Measurements from ENCODE around the gene MCM8. TPM values are rescaled to one million over a fixed set of nuclear protein-coding genes. Genes with fewer than 3 reads are reported as not detected.

Gene MCM8
- total and polyA plus RNA-seq, 2 experiments from 2014 or later: 1.5 to 7.7 TPM

DNA sequence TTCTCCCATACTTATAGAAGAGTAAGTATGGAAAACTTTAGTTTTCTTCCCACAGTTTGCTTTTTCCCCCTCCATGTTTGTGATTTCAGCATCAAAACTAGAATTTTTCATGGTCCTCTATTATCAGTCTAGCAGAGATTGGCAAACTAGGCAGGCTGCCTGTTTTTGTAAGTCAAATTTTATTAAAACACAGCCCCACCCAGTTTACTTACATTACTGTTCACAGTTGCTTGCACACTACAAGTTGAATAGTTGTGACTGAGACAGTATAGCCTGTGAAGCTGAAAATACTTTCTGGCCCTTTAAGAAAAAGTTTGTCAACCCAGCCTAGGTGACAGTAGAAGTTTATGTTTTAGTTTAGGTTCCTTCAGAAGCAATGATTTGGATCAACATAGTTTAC lies 19.5 kb downstream of the MCM8 start:
- Histone ChIP-seq H2AFZ (no peak overlapping the region), H3K4me3 (no peak overlapping the region), H3K79me2 (ENCODE audit: insufficient read depth) (no peaks in the 10 kb centered on the region), H3K36me3 (ENCODE audit: low read depth) (no peaks in the 10 kb centered on the region), H3K9ac (no peak overlapping the region), H3F3A (ENCODE audit: insufficient read depth) (no peaks in the 10 kb centered on the region), H3K27ac (no peak overlapping the region), H3K27me3 (replicated peaks; ENCODE audit: insufficient read depth) (no peaks in the 10 kb centered on the region), H3K9me3 (ENCODE audit: low read depth) (no peaks in the 10 kb centered on the region), H3K9me2 (ENCODE audit: insufficient read depth) (no peaks in the 10 kb centered on the region), H4K20me1 (ENCODE audit: insufficient read depth) (no peaks in the 10 kb centered on the region), H3K4me1 (ENCODE audit: insufficient read depth) (no peaks in the 10 kb centered on the region), H3K4me2 (ENCODE audit: unreplicated experiment) (no peak overlapping the region)
- TF ChIP-seq EZH2 (IDR thresholded peaks at IDR 0.05; ENCODE audit: insufficient read depth, poor library complexity, severe bottlenecking) (no peak), EZH2phosphoT487 (IDR thresholded peaks at IDR 0.05; ENCODE audit: insufficient read depth, low read depth) (no peak)
- in situ Hi-C loops (cut with MboI): no loop called here
- no peak for DNase-seq

DNA sequence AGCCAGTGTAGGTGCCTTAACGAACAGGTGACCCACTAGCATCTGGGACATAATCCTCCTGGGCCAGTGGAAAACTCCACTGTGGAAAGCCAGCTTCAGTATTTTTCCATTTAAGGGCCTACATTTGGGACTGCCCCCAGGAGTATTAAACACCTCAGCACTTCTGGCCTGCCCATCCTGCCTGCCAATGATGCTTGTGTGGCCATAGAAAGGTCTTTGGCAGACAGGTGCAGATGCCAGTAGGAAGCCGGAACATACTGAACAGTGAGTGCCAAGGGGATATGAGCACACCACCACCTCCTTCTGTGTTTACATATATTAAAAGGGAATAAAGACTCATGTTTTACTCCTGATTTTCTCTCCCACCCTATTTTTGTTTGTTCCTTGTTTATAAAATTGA lies 19.9 kb downstream of the MCM8 start:
- no peak for DNase-seq
- Histone ChIP-seq H3K4me1 (ENCODE audit: insufficient read depth) (no peaks in the 10 kb centered on the region), H3K27me3 (replicated peaks; ENCODE audit: insufficient read depth) (no peaks in the 10 kb centered on the region), H2AFZ (no peak overlapping the region), H3K36me3 (ENCODE audit: low read depth) (no peaks in the 10 kb centered on the region), H4K20me1 (ENCODE audit: insufficient read depth) (no peaks in the 10 kb centered on the region), H3K9me2 (ENCODE audit: insufficient read depth) (no peaks in the 10 kb centered on the region), H3K27ac (no peak overlapping the region), H3K9ac (no peak overlapping the region), H3K9me3 (ENCODE audit: low read depth) (no peaks in the 10 kb centered on the region), H3K4me3 (no peak overlapping the region), H3F3A (ENCODE audit: insufficient read depth) (no peaks in the 10 kb centered on the region), H3K79me2 (ENCODE audit: insufficient read depth) (no peaks in the 10 kb centered on the region), H3K4me2 (ENCODE audit: unreplicated experiment) (no peak overlapping the region)
- WGBS, 2 experiments (ENCODE audit: low coverage in 1 of 2, low lambda C conversion rate in 2 of 2, missing lambda C conversion rate in 2 of 2): 95 to 98% methylated on average over 2 of the region's 2 CpGs
- in situ Hi-C loops (cut with MboI): no loop called here
- no peak for TF ChIP-seq EZH2phosphoT487 (IDR thresholded peaks at IDR 0.05; ENCODE audit: insufficient read depth, low read depth)
- no peak for TF ChIP-seq EZH2 (IDR thresholded peaks at IDR 0.05; ENCODE audit: insufficient read depth, poor library complexity, severe bottlenecking)

GRCh38 chr20:5971203-5971602 lies 20.8 kb downstream of the MCM8 start:
- Histone ChIP-seq H3K79me2 (ENCODE audit: insufficient read depth) (no peaks in the 10 kb centered on the region), H3K4me3 (no peak overlapping the region), H2AFZ (no peak overlapping the region), H3K4me1 (ENCODE audit: insufficient read depth) (no peaks in the 10 kb centered on the region), H3K36me3 (ENCODE audit: low read depth) (no peaks in the 10 kb centered on the region), H3K4me2 (ENCODE audit: unreplicated experiment) (no peak overlapping the region), H4K20me1 (ENCODE audit: insufficient read depth) (no peaks in the 10 kb centered on the region), H3K9me3 (ENCODE audit: low read depth) (no peaks in the 10 kb centered on the region), H3K27ac (no peak overlapping the region), H3K9me2 (ENCODE audit: insufficient read depth) (no peaks in the 10 kb centered on the region), H3K27me3 (replicated peaks; ENCODE audit: insufficient read depth) (no peaks in the 10 kb centered on the region), H3F3A (ENCODE audit: insufficient read depth) (no peaks in the 10 kb centered on the region), H3K9ac (no peak overlapping the region)
- no peak for DNase-seq
- in situ Hi-C loops (cut with MboI): no loop called here
- no peak for TF ChIP-seq EZH2phosphoT487 (IDR thresholded peaks at IDR 0.05; ENCODE audit: insufficient read depth, low read depth)
- TF ChIP-seq EZH2 (IDR thresholded peaks at IDR 0.05; ENCODE audit: insufficient read depth, poor library complexity, severe bottlenecking): no peak

DNA sequence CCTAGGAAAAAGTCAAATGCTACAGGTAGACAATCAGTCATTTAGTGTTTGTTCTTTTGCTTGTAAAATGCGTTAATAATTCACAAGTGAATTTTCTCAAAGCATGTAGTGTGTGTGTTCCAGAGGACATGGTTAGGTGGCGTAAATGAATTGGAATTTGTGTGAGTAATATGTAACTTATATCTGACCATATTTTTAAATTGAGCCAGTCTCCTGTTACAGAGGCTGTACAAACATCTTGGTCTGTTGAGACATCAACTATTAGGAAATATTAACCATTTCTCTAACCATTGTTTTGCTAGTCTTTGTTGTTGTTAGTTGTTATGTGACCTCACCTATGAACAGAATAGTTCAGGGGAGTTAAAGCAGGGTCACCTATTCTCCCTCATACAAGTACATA lies 22.7 kb downstream of the MCM8 start:
- DNase-seq: peak; percentile 42
- no peaks in the 10 kb centered on the region for H3K4me1 ChIP-seq (ENCODE audit: insufficient read depth)
- no peaks in the 10 kb centered on the region for H3K9me2 ChIP-seq (ENCODE audit: insufficient read depth)
- H4K20me1 ChIP-seq (ENCODE audit: insufficient read depth): no peaks in the 10 kb centered on the region
- no peak overlapping the region for H3K4me2 ChIP-seq (ENCODE audit: unreplicated experiment)
- no peaks in the 10 kb centered on the region for H3K27me3 ChIP-seq (replicated peaks; ENCODE audit: insufficient read depth)
- no peak overlapping the region for H3K9ac ChIP-seq
- H2AFZ ChIP-seq: no peak overlapping the region
- in situ Hi-C loops (cut with MboI): no loop called here
- H3K27ac ChIP-seq: no peak overlapping the region
- no peaks in the 10 kb centered on the region for H3K9me3 ChIP-seq (ENCODE audit: low read depth)
- H3K79me2 ChIP-seq (ENCODE audit: insufficient read depth): no peaks in the 10 kb centered on the region
- TF ChIP-seq EZH2 (IDR thresholded peaks at IDR 0.05; ENCODE audit: insufficient read depth, poor library complexity, severe bottlenecking) (no peak), EZH2phosphoT487 (IDR thresholded peaks at IDR 0.05; ENCODE audit: insufficient read depth, low read depth) (no peak)
- no peaks in the 10 kb centered on the region for H3F3A ChIP-seq (ENCODE audit: insufficient read depth)
- 94 to 95% methylated on average over 2 of the region's 2 CpGs for WGBS, 2 experiments (ENCODE audit: low coverage in 1 of 2, low lambda C conversion rate in 2 of 2, missing lambda C conversion rate in 2 of 2)
- no peak overlapping the region for H3K4me3 ChIP-seq
- H3K36me3 ChIP-seq (ENCODE audit: low read depth): no peaks in the 10 kb centered on the region

- Histone ChIP-seq H3F3A (ENCODE audit: insufficient read depth) (no peaks in the 10 kb centered on the region), H3K9me3 (ENCODE audit: low read depth) (no peaks in the 10 kb centered on the region), H3K27me3 (replicated peaks; ENCODE audit: insufficient read depth) (no peaks in the 10 kb centered on the region), H3K9ac (no peak overlapping the region), H3K36me3 (ENCODE audit: low read depth) (no peaks in the 10 kb centered on the region), H3K4me1 (ENCODE audit: insufficient read depth) (no peaks in the 10 kb centered on the region), H3K4me3 (no peak overlapping the region), H2AFZ (no peak overlapping the region), H4K20me1 (ENCODE audit: insufficient read depth) (no peaks in the 10 kb centered on the region), H3K9me2 (ENCODE audit: insufficient read depth) (no peaks in the 10 kb centered on the region), H3K4me2 (ENCODE audit: unreplicated experiment) (no peak overlapping the region), H3K79me2 (ENCODE audit: insufficient read depth) (no peaks in the 10 kb centered on the region), H3K27ac (no peak overlapping the region)
- WGBS, 2 experiments (ENCODE audit: low coverage in 1 of 2, low lambda C conversion rate in 2 of 2, missing lambda C conversion rate in 2 of 2): 96 to 99% methylated on average over 4 of the region's 4 CpGs
- DNase-seq: no peak
- no peak for TF ChIP-seq EZH2phosphoT487 (IDR thresholded peaks at IDR 0.05; ENCODE audit: insufficient read depth, low read depth)
- no peak for TF ChIP-seq EZH2 (IDR thresholded peaks at IDR 0.05; ENCODE audit: insufficient read depth, poor library complexity, severe bottlenecking)
- in situ Hi-C loops (cut with MboI): no loop called here
Measured at GRCh38 chr20:5973971-5974370, 23.5 kb downstream of the MCM8 start.

Data from GM23248 (cell line).